ENCODE data around the gene NDUFB10.
A peak's percentile ranks its signal among the peaks of the same experiment; 100 is the strongest.

NDUFB10 gene

DNA sequence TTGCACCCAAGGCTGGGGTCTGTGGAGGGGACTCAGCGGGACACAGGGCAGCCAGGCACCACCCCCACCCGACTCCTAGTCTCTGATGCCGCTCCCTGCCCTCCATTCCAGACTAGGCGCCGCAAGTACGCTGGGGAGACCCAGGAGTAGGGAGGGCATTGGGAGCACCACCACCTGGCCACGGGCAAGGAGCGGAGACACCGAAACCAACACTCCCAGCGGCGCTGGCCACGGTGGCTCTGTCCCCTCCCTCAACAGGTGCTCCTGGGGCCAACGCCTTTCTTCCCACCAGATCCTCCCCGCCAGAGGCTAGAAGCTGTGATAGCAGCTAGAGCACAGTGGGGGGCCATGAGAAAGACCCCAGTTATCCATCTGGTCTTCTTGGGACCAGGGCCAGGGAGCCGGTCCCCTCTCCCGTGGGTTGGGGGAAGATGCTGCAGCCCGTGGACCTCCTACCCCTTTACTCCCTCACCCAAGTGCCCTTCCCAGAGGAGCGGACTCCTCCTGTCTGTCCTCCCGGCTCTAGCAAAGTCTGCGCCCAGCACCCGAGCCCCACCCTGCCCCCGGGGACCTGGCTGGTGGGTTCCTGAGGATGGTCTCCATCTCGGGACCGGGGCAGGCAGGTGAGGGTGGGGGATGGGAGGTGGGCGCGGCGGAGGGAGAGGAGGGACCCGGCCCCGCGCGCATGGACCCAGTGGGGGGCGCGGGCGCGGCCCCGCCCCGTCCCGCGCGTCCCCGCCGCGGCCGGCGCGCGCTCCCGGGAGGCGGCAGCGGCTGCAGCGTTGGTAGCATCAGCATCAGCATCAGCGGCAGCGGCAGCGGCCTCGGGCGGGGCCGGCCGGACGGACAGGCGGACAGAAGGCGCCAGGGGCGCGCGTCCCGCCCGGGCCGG, 30.1 kb downstream of the NDUFB10 start, which contains the start of gene SYNGR3:
TSS of gene SYNGR3 (plus strand) at position 762 of the 892 bp plus-strand sequence. CDS start 133 bp downstream, outside the sequence.
- DNase-seq: no peak

DNA sequence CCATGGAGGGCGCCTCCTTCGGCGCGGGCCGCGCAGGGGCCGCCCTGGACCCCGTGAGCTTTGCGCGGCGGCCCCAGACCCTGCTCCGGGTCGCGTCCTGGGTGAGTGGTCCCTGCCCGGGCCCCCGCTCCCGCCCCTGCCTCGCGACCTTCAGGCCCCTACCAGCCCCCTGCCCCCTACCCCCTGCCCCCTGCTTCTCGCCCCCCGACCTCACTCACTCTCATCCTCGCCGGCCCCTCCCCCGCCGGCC, 30.7 kb downstream of the NDUFB10 start:
- DNase-seq: no peak

DNA sequence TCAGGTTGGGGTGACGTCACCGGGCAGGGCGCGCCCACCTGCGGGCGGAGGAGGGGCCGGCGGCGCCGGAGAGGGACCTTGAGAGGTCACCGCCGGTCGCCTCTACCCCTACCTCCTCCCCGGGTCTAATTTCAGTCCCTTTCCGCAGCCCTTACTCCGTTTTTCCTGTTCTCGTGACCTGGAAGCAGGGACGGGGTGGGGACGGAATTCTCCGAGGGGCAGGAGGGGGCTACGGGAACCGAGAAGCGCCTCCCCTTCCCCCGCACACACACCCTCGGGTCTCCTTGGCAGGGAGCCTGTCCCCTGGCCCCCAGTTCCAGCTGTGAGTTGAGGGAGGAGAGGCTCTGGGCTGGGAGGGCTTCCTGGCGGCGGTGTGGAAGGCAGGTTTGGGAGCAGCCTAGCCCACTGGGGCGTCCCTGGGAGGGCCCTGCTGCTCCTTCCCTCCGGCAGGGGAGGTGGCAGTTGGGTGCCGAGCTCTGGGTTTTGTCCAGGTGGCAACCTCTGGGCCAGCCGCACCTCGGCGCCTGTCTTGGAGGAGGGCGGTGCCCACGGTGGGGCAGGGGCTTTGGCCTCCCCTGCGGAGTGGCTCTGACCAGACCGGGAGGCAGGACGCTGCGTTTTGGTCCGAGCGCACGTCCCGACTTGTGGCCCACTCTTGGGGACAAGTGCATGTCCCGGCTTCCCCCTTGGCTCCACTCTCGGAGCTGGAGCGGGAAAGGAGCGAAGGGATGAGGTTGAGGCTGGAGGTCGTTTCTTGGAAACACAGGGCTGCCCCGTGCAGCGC, 31.2 kb downstream of the NDUFB10 start:
- DNase-seq: no peak

DNA sequence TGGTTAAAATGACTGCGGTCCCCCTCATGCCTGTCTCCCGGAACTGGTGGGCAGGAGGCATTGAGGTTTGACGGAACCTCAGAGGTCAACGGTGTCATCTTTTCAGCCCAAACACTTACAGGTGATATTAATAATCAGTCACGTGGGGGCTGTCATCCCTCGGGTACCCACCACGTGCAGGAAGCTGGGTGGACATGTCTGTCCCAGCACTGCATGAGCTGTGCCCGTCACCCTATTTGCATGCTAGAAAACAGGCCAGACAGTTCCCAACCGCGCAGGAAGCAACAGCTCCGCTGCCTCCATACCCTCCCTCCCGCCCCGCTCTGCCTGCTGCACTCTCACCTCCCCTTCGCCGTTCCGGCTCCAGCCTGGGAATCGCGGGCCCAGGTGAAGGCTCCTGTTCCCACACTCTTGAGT, 31.8 kb downstream of the NDUFB10 start:
- peak; percentile 40 for DNase-seq

DNA sequence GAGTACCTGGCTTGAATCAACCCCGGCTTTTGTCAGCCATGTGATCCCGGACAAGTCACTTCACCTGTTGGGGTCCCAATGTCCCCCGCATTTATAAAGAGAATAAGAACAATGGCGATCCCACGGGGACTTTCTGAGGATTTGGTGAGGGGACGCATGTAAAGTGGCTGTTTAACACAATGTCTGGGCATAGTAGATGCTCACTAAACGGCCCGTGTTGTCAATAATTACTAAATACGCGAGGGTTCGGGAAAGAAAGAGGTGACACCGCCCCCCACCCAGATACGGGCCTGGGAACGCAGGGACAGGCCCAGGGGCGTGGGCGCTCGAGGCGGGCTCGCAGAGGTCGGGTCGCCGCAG, 32.2 kb downstream of the NDUFB10 start:
- no peak for DNase-seq

DNA sequence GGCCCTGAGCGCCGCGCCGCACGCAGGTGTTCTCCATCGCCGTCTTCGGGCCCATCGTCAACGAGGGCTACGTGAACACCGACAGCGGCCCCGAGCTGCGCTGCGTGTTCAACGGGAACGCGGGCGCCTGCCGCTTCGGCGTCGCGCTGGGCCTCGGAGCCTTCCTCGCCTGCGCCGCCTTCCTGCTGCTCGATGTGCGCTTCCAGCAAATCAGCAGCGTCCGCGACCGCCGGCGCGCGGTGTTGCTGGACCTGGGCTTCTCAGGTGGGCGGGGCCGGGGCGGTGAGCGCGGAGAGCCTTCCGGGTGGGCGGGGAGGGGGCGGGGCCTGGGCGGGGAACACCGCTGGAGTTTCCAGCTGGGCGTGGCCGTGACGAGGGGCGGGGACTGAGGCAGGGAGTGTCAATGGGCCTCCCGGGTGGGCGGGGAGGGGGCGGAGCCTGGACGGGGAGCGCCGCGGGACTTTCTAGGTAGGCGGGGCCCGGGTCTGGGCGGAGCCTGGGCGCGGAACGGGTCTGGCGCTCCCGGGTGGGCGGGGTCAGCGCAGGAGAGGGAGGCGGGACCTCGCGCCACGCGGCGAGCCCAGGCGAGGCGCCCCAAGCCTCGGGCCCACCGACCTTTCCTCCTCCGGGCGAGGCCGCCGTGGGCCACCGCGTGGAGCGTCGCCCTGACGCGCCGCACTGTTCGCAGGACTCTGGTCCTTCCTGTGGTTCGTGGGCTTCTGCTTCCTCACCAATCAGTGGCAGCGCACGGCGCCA, 32.8 kb downstream of the NDUFB10 start:
- peak; percentile 97 for DNase-seq

DNA sequence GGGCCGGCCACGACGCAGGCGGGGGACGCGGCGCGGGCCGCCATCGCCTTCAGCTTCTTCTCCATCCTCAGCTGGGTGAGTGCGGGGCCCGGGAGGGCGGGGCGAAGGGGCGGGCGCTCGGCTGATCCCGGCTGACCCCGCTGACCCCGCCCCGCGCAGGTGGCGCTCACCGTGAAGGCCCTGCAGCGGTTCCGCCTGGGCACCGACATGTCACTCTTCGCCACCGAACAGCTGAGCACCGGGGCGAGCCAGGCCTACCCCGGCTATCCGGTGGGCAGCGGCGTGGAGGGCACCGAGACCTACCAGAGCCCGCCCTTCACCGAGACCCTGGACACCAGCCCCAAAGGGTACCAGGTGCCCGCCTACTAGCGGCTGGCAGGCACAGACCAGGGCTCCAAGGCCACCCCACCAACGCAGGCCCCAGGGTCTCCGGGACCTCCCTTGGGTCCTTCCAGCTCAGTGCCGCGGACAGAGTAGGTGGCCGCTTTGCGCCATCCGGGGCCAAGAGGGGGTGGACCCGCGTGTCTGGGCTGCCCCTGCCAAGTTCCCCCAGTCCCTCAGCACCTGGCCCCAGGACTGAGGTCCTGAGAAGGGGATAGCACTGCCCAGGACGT, 33.5 kb downstream of the NDUFB10 start:
- no peak for DNase-seq

DNA sequence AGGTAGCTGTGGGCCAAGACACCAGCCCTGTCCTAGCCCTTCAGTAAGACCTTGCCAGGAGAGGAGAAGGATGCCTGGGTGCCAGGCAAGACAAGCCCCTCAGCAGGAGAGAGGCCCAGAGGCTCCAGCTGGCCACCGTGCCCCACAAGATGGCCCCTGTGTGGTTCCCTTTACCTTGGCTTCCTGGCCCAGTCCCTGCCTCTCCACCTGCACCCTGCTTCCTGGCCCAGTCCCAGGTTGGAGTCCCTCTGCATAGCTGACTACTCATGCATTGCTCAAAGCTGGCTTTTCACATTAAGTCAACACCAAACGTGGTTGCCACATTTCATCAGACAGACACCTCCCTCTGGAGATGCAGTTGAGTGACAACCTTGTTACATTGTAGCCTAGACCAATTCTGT, 34.4 kb downstream of the NDUFB10 start:
- DNase-seq: no peak

DNA sequence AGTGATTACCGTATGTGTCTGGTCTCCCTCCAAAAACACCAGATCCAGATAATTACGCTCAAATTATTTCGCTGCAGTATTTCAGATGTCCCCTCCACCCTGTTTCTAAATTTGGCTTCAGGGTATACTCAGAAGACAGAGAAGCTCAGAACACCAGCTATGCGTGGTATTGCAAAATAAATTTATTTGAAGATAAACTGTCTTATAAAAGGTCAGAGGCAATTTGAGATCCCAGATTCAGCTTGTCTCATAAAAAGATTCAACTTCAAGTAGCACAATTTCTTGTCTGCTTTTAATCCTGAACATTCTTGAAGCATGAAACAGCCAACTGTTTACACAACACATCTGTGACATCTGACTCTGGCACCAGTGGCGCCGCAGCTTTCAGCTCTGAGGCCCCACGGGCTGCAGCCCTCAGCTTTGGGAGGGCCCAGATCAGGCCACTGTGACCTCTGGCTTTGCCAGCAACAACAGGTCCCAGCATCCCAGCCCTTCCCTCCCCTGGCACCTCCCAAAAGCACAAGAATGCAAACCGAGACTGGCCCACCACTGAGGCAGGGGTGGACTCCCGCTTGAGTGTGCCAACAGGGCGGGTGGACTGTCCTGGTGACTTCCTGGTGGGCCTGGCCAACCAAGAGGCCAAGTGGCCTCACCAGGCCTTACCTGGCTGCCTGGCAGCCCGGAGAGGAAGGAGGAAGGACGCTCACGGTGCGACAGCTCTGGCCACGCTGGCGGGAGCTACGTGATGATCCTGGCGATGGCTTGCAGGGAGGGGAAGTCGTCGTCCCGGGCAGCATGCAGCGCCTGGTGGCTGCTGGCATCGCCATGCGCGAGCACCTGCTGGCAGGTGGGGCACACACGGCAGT, 38.4 kb downstream of the NDUFB10 start:
- DNase-seq: no peak

DNA sequence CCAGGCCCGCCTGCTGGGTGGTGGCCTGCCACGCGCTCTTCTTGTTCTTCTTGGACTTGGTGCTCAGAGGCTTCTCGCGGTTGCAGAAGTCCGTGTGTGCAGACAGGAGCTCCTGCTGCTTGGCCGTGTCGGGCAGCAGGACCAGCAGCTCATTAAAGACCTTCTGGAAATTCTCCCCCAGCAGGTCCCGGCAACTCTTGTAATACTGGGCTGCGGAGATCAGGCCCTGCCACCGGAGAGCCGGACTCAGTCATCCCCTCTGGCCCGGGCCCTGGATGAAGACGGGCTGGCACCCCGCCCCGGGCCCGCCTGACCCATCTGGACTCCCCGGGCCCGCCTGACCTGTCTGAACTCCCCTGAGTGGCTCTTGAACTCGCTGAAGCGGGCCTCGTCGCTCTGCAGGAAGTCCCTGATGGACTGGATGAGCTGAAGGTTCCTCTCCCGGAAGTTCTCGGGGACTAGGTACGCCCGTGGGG, 39.1 kb downstream of the NDUFB10 start:
- DNase-seq: no peak

DNA sequence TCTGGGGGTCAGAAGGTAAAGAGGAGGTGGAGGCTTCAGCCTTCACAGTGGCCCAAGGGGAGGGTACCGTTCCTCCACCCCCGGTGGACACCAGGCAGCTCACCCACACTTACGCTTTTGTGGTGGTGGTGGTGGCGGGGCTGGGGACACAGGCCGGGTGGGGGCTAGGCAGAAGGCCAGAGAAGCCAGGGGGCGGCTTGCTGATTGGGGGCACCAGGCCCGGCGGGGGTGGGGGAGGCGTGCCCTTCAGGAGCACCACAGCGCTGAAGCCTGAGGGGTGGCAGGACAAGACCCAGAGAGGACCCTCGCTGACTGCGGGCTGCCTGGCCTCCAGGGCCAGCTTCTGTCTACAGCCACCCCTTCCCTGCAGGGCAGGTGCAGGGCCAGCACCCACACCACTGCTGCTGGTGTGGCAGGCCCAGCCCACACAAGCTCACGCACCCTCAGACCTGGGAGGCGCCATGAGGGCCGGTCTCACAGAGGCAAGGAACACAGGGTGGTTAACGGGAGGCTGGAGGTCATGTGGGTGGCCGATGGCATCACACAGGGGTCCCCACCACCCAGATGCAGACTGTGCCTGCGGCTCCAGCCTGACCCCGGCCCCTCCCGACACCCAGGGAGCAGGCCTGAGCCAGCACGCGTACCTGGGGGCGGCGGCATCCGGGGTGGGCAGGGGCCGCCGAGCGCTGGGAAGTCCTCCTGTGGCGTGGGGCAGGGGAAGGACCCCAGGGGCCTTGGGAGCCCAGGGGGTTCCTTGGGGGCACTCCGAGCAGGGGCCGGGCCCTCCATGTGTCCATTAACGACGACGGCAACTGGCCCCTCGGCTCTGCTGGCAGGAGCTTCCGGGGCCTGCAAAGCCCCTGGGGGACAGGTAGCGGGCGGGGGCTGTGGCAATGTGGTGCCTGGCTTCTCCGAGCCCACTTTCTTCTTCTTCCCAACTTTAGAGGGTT, 39.8 kb downstream of the NDUFB10 start:
- no peak for DNase-seq

DNA sequence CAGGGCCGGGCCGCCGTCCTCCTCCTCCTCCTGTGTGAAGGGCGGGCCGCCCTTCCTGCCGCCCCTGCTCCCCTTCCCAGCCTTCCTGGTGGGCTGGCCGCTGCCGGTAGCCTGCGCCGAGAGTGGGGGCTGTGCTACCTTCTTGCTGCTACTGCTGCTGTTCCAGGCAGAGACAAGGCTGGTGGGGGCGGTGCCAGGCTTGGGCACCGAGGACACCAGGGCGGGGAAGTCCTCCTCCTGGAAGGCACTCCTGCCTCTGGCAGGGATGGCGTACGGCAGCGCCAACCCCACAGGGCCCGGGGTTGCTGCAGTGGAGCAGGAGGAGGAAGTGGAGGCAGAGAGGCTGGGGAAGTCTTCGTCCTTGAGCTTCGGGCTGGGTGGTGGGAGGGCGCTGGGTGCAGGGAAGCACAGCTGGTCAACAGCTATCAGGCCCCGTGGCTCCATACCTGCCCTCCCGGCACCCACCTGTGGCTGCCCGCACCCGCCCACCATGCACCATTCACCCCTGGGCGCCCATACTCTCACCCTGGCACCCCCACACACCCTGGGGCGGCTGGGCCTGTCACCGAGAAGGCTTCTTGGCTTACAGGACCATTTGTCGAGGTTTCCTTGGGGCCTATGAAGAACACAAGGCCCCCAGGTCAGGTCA, 40.7 kb downstream of the NDUFB10 start:
- no peak for DNase-seq

DNA sequence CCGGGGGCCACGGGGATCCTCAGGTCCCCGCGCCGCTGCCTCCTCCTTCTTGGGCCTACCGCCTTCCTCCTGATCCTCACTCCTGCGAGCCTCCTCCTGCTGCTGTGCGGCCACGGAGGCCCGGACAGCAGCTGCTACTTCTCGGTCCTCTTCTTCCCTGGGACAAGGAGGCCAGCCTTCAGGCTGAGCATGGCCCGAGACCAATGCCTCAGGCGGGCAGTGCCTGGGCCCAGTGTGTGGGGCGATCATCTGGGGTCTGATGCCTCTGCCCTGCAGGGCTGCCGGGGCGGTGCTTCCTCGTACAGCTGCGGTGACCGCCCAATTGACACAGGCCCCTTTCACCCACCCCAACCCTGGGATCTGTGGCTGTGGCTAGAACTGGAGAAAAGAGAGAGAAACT, 41.7 kb downstream of the NDUFB10 start:
- DNase-seq: no peak

DNA sequence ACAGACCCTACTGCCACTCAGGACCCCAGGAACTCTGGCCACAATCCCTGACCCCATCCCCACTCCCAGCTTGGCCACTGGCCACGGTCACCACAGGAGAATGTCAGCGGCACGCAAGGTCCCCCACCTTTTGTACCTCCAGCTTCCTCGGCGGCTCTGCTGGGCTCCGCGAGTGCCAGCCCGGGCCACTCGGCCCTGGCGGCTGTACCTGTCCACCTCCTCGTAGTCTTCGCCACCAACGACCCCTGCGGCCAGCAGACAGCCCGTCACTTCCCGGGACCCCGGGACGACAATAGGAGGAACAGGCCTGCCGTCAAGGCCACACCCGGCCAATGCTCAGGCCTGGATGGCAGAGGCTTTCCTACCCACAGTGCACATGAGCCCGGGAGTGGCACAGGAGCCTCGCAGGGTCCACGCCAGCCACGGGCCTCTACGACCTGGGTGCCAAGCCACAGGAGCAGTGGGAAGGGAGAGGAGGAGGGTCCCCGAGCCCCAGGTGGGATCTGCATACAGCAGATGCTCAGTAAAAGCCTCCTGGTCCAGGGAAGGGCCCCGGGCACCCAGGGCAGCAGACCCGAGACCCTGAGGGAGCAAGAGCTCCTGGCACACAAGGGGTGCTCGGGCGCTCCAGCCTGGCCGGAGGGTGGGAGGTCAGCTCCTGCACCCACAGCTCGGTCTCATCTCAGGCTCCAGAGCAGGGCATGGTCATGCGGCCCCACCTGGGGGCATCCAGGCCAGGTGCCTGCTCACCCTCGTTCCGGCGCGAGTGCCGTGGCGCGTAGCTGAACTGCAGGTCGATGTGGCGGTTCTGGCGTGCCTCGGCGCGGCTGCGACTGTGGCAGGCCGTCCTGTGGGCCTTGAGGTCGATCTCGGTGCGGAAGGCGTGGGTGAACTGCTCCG, 42.4 kb downstream of the NDUFB10 start:
- DNase-seq: no peak

DNA sequence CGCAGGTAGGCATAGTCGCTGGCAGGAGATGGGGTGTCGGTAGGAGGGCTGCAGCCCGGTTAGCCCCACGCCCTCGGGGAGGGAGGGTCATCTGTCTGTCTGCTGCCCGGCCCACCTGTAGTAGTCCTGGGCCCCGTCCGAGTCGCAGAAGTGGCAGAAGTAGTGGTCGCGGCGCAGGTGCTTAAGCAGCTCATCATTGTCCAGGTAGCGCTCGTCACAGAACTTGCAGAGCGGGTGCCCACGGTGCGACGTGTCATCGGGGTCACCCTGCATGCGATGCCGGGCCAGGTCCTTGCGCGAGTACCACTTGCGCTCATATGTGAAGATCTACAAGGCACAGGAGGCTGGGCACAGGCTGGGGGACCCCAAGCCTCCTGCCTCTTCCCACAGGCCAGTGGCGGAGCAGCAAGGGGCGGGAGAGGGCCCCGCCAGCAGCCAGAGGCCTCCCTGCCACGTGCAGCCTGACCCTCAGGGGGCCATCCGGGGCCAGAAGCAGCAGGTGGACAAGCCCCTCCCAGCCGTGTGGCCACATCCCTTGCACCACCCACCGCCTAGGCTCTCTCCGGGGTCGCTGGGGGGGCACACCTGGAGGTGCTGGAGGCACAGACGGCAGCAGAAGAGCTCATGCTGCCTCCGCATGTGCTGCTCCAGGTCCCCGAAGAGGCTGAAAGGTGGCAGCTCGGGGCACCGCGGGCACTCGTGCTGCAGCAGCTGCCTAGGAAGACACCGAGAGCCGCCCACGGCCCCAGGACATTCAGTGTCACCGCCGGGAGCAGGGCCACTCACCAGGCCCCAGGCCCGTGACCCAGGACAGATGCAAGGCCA, 43.3 kb downstream of the NDUFB10 start:
- no peak for DNase-seq

DNA sequence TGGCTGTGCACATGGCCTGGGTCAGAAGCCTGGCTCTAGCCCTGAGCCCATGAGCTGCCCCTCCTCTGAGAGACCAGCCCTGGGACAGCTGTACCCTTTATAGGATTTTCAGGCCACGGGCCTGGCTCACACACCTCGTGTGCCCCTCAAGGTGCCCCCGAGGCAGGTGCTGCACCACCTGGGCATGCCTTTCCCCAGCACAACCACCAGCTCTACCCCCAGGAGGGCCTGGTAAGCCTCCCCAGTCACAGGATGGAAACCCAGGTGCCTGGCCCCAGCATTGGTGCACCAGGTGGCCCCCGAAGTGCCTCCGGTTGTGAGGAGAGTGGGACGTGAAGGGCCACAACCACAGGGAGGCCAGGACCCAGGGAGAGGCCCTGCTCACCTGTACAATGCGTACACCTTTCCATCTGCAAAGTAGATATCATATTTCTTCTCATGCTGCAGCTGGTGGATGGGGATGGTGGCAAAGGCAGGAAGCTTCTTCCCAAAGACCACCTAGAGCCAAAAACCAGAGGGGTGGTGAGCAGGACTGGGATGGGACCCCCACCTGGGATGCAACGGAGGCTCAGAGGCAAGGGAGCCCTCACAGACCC, 44.0 kb downstream of the NDUFB10 start:
- DNase-seq: no peak

DNA sequence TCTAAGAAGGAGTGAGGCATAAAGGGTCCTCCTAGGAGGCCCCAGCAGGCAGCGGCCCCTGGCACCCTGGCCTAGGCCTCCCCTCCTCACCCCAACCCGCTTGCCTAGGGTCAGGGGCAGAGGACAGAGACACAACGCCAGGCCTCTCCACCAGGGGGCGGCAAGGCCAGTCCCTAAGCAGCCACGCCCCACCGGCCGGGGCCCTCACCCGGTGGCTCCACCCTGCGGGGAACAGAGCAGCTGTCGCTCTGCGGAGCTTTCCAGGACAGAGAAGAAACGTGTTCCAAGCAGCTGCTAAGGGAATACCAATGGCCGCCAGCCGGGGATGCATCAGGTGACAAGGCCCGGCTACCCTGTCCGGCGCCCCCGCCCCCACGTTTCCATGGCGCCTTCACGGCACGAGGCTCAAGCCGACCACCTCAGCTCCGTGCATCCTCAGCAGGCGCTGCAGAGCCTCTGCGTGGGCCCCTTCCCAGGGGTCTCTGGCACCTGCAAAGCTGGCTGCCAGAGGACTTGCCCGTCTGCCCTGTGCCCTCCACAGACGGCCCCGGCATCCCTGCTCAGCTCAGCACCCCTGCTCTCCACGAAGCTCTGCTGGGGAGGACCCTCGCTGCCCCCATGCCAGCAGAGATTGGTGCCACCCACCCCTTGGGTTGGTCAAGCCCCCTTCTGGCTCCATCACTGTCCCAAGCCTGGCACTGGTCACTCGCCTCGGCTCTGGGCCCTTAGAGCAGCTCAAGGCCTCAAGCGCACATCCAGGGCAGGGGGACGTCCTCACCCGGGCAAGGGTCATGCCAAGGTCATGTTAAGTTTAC, 44.7 kb downstream of the NDUFB10 start:
- DNase-seq: peak; percentile 97

Data from hematopoietic multipotent progenitor cell treated with erythropoietin and hydrocortisone succinate and interleukin-3 and kit ligand, for 4 days (in vitro differentiated cells).